Measurements from ENCODE around the gene CTDSP2.
"Not testable (repeated sequence)": the region's sequence is repeated elsewhere in the genome, so short reads cannot be mapped to it uniquely, and the experiment has no call there.

The CTDSP2 gene

GRCh38 chr12:57851552-57851951, 5.0 kb upstream of the CTDSP2 start:
- Mint-ChIP-seq H3K4me3 (no peak overlapping the region), H3K4me1 (ENCODE audit: low read depth) (peaks cover 8% of the 10 kb centered on the region), H3K27ac (no peak overlapping the region), H3K9me3 (no peaks in the 10 kb centered on the region), H3K36me3 (ENCODE audit: low read depth) (no peaks in the 10 kb centered on the region), H3K27me3 (ENCODE audit: low read depth) (peaks cover 53% of the 10 kb centered on the region)

- H3K4me3 Mint-ChIP-seq, result no peak overlapping the region
- peaks cover 8% of the 10 kb centered on the region for H3K4me1 Mint-ChIP-seq (ENCODE audit: low read depth)
- peaks cover 52% of the 10 kb centered on the region for H3K27me3 Mint-ChIP-seq (ENCODE audit: low read depth)
- no peaks in the 10 kb centered on the region for H3K9me3 Mint-ChIP-seq
- no peak overlapping the region for H3K27ac Mint-ChIP-seq
- no peaks in the 10 kb centered on the region for H3K36me3 Mint-ChIP-seq (ENCODE audit: low read depth)
Measured at GRCh38 chr12:57850854-57851430, 4.4 kb upstream of the CTDSP2 start.

GRCh38 chr12:57849447-57849846, 2.9 kb upstream of the CTDSP2 start:
- peaks cover 43% of the 10 kb centered on the region for H3K27me3 Mint-ChIP-seq (ENCODE audit: low read depth)
- H3K4me1 Mint-ChIP-seq (ENCODE audit: low read depth); H3K4me3 Mint-ChIP-seq; H3K27ac Mint-ChIP-seq; H3K36me3 Mint-ChIP-seq (ENCODE audit: low read depth); H3K9me3 Mint-ChIP-seq: not testable (repeated sequence)

DNA sequence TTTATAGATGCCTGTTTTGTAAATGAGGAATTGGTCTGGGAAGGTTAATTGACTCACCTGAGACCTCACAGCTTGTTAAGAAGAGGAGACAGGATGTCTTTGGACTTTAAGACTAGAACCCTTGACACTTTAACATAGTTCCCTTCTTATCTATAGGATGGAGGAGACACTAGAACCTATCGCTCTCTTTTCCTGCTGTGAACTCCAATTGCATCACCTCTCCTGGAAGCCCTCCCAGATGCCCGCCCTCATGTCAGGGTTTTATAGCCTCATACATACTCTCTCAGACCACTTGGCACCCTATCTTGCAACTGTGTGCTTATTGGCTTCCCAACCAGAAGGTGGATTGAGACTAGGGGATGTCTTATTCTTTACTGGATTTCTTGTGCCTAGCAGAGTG, 2.5 kb upstream of the CTDSP2 start:
- Mint-ChIP-seq H3K4me1 (ENCODE audit: low read depth) (peaks cover 13% of the 10 kb centered on the region), H3K36me3 (ENCODE audit: low read depth) (no peaks in the 10 kb centered on the region), H3K4me3 (no peak overlapping the region), H3K27me3 (ENCODE audit: low read depth) (peaks cover 42% of the 10 kb centered on the region), H3K27ac (no peak overlapping the region), H3K9me3 (no peaks in the 10 kb centered on the region)

GRCh38 chr12:57848208-57848607, 1.7 kb upstream of the CTDSP2 start:
- Mint-ChIP-seq H3K27me3 (ENCODE audit: low read depth) (peaks cover 35% of the 10 kb centered on the region), H3K9me3 (no peaks in the 10 kb centered on the region), H3K4me1 (ENCODE audit: low read depth) (peaks cover 19% of the 10 kb centered on the region), H3K27ac (peak overlapping the region; percentile 38), H3K4me3 (peak overlapping the region; percentile 68), H3K36me3 (ENCODE audit: low read depth) (no peaks in the 10 kb centered on the region)

- Mint-ChIP-seq H3K27me3 (ENCODE audit: low read depth) (peaks cover 21% of the 10 kb centered on the region), H3K4me3 (peak overlapping the region; percentile 78), H3K9me3 (no peaks in the 10 kb centered on the region), H3K27ac (peak overlapping the region; percentile 52), H3K4me1 (ENCODE audit: low read depth) (peaks cover 33% of the 10 kb centered on the region), H3K36me3 (ENCODE audit: low read depth) (no peaks in the 10 kb centered on the region)
Measured at GRCh38 chr12:57846285-57846576, 298 bp downstream of the CTDSP2 start.

DNA sequence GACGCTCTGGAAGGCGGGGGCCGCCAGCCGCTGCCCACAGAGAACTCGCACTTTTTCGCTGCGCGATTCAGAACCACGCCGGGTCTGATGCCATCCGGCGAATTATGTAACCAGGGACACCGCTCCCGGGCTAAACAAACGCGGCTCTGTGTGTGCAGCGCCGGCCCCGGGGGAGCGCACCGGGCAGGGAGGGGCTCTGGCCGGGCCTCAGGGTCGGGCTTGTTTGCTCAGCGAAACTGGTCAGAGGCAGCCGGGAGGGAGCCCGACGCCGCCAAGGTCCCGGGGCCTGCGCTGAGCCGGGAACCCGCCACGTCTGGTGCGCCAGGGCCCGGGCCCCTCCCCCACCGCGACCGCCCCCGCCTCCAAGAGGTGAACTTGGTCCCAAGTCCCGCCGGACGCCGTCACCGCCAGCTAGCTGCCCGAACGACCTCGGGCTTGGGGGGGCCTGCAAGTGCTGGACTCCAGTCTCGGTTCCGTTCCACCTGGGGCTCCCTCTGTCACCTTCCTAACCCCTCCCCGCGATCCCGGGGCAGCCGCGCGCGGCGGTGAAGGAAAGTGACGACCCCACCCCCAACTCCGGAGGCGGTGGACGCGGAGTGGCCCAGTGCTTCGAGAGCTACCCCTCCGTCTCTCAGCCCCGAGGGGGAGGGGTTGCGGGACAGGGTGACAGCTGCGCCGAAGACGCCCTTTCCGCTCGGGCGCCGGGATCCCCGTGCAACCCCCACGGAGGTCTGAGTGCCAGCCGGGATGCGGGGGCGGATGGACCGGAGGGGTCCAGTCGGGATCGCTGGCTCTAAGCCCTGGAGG, 848 bp downstream of the CTDSP2 start:
- no peaks in the 10 kb centered on the region for H3K36me3 Mint-ChIP-seq (ENCODE audit: low read depth)

GRCh38 chr12:57844709-57845477, 1.6 kb downstream of the CTDSP2 start:
- Mint-ChIP-seq H3K4me3 (peak overlapping the region; percentile 84), H3K27me3 (ENCODE audit: low read depth) (peaks cover 14% of the 10 kb centered on the region), H3K9me3 (no peaks in the 10 kb centered on the region), H3K4me1 (ENCODE audit: low read depth) (peaks cover 41% of the 10 kb centered on the region), H3K27ac (peak overlapping the region; percentile 78), H3K36me3 (ENCODE audit: low read depth) (no peaks in the 10 kb centered on the region)

More for the DNA sequence above, 848 bp downstream of the CTDSP2 start:
- Mint-ChIP-seq H3K9me3 (no peaks in the 10 kb centered on the region), H3K27me3 (ENCODE audit: low read depth) (peaks cover 16% of the 10 kb centered on the region), H3K4me3 (peak overlapping the region; percentile 79), H3K27ac (peak overlapping the region; percentile 59), H3K4me1 (ENCODE audit: low read depth) (peaks cover 36% of the 10 kb centered on the region)

DNA sequence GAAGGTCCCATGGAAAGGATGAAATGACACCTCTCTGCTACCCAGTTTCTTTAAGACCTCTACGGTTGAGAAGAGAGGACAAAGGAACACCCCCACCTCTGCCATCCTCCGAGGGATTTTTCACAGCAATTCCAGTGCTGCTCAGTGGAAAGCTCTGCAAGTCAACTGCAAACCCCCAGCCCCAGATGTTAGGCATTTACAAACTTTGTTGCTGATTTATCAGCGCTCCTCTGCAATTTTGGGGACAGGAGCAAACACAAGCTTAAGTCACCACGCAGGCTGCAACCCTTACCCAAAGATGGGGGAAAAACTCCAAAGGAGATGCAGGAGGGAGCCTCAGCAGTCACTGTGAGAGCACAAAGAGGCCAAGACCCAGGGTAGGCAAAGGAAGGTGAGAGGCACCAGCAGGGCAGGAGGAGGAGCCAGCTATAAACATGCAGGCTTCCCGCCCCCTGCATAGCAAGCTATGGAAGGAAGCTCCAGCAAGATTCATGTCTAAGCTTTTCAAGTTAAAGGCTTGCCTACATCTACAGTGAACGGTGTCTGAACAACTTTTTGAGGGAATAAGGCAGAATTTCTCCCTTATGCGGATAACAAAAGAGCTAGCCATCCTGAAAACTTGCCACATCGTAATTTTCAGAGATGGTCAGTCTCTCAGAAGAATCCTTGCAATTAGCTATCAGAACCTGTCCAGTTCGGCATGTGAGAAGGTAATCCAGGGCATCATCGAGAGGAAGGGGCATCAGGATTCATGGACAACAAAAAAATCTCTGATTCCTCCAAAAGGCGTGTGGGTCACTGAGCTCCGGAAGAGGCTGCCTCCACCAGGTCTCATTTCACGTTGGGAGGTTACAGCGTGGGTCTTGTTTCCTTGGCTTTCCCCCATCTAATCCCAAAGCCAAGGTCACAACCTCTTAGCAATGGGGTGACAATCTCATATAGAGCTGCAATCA, 3.9 kb downstream of the CTDSP2 start:
- H3K4me1 Mint-ChIP-seq (ENCODE audit: low read depth), result peaks cover 59% of the 10 kb centered on the region
- H3K9me3 Mint-ChIP-seq, result no peaks in the 10 kb centered on the region
- no peaks in the 10 kb centered on the region for H3K36me3 Mint-ChIP-seq (ENCODE audit: low read depth)
- peak overlapping the region; percentile 69 for H3K4me3 Mint-ChIP-seq
- no peak overlapping the region for H3K27ac Mint-ChIP-seq
- H3K27me3 Mint-ChIP-seq (ENCODE audit: low read depth), result no peaks in the 10 kb centered on the region

- H3K9me3 Mint-ChIP-seq, result no peaks in the 10 kb centered on the region
- H3K27ac Mint-ChIP-seq, result no peak overlapping the region
- no peaks in the 10 kb centered on the region for H3K27me3 Mint-ChIP-seq (ENCODE audit: low read depth)
- peaks cover 65% of the 10 kb centered on the region for H3K4me1 Mint-ChIP-seq (ENCODE audit: low read depth)
- H3K36me3 Mint-ChIP-seq (ENCODE audit: low read depth), result no peaks in the 10 kb centered on the region
- no peak overlapping the region for H3K4me3 Mint-ChIP-seq
Measured at GRCh38 chr12:57841445-57841844, 5.1 kb downstream of the CTDSP2 start.

DNA sequence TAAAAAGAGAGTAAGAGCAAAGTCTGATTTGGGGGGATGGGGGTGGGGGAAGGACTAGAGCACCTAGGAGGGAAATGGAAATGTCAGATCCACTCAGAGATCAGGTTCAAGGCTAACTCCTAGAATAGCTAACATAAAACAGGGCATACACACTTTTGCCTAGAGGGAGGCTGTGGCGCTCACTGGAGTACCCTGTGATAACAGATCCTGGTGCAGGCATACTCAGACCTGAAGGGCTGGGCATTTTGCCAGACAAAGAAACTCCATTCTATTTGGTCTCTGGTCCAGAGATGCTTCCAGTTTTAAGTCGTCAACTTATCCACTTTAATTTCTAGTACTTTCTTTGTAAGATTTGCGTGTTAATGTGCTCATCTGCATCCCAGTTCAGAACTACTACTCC, 5.8 kb downstream of the CTDSP2 start:
- Mint-ChIP-seq H3K27me3 (ENCODE audit: low read depth) (no peaks in the 10 kb centered on the region), H3K9me3 (no peaks in the 10 kb centered on the region), H3K36me3 (ENCODE audit: low read depth) (no peaks in the 10 kb centered on the region), H3K4me1 (ENCODE audit: low read depth) (peaks cover 72% of the 10 kb centered on the region), H3K27ac (no peak overlapping the region), H3K4me3 (no peak overlapping the region)

- H3K36me3 Mint-ChIP-seq (ENCODE audit: low read depth), result no peaks in the 10 kb centered on the region
- no peaks in the 10 kb centered on the region for H3K9me3 Mint-ChIP-seq
- no peaks in the 10 kb centered on the region for H3K27me3 Mint-ChIP-seq (ENCODE audit: low read depth)
- H3K4me1 Mint-ChIP-seq (ENCODE audit: low read depth), result peaks cover 77% of the 10 kb centered on the region
- H3K27ac Mint-ChIP-seq, result no peak overlapping the region
- no peak overlapping the region for H3K4me3 Mint-ChIP-seq
Measured at GRCh38 chr12:57839996-57840395, 6.5 kb downstream of the CTDSP2 start.

DNA sequence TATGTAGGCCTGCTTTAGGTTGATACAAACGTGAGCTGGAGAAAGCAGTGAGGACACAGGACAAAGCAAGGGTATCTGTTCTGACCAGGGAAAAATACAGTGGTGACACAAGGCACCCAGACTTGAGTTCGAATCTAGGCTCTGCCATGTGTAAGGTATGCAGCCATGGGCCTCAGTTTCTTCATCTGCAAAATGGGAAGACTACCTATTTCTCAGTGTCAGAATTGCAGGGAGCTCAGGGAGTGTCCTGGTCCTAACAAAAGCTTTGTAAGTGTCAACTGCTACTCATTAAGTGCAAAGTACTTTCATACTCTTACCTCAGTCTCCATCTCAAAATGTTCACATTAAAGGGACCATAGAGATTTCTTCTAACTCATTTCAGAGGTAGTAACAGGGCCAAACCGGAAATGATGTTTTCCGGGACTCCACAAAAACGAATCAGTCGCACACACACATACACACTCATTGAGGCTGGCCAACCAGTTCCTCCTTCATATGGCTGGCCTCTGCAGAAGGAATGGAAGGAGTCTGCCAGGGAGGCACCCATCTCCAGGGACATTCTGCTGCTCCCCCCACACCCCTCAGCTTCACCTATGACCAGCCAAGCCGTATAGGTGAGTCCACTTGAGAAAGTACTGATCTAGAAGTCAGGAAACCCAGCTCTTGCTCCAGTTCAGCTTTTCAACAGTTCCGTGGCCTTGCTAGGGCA, 7.8 kb downstream of the CTDSP2 start:
- no peaks in the 10 kb centered on the region for H3K36me3 Mint-ChIP-seq (ENCODE audit: low read depth)
- no peaks in the 10 kb centered on the region for H3K27me3 Mint-ChIP-seq (ENCODE audit: low read depth)
- H3K4me3 Mint-ChIP-seq, result peak overlapping the region; percentile 57
- H3K27ac Mint-ChIP-seq, result peak overlapping the region; percentile 85
- no peaks in the 10 kb centered on the region for H3K9me3 Mint-ChIP-seq
- peaks cover 74% of the 10 kb centered on the region for H3K4me1 Mint-ChIP-seq (ENCODE audit: low read depth)

Data from T-helper 1 cell treated with Interleukin-12 subunit alpha and Interleukin-12 subunit beta and Interleukin-4 antibody, amounts not matched to agents 30 μg/mL and 1 μg/mL, for 36 hours (primary cell).